Keratinocyte (primary cell): ENCODE results near the gene RAB30. TPM values are rescaled to one million over a fixed set of nuclear protein-coding genes. Genes with fewer than 3 reads are reported as not detected.

Source experiments
- DNase-seq: peaks from one replicate; pipeline ENCODE4 v3.0.0-alpha.2; 2011; ENCODE audit warnings: low read depth, missing footprints, low spot score
- FAIRE-seq: peaks from 2 replicates; lab custom pipeline; 2011; peaks lifted over from hg19 to GRCh38; lab: Jason Lieb, UNC
- H2AFZ ChIP-seq: 2 replicates; pipeline ENCODE4 v1.6.0; 2012; ENCODE audit warnings: low read length, control low read depth, inconsistent platforms; ENCODE audit not compliant: control insufficient read depth
- H3K27ac ChIP-seq: 2 replicates; pipeline ENCODE4 v1.5.1; 2011; ENCODE audit warnings: low read length; ENCODE audit not compliant: control insufficient read depth, insufficient read depth
- H3K27me3 ChIP-seq: 3 replicates; pipeline ENCODE4 v1.6.0; 2011; ENCODE audit warnings: low read length; ENCODE audit not compliant: control insufficient read depth, insufficient read depth; ENCODE audit errors: extremely low read depth
- H3K36me3 ChIP-seq, 2 experiments: 2 replicates in 1 of 2; 3 replicates in 1 of 2; pipeline ENCODE4 v1.5.1; 2011; ENCODE audit warnings: low read length in 2 of 2, mild to moderate bottlenecking in 1 of 2; ENCODE audit not compliant: control insufficient read depth in 2 of 2, insufficient read depth in 2 of 2; ENCODE audit errors: extremely low read depth in 1 of 2
- H3K4me1 ChIP-seq: 3 replicates; pipeline ENCODE4 v1.5.1; 2011; ENCODE audit warnings: low read length; ENCODE audit not compliant: control insufficient read depth, insufficient read depth; ENCODE audit errors: extremely low read depth
- H3K4me2 ChIP-seq: 3 replicates; pipeline ENCODE4 v1.6.0; 2011; ENCODE audit warnings: low read depth, low read length; ENCODE audit not compliant: control insufficient read depth, insufficient read depth; ENCODE audit errors: extremely low read depth
- H3K4me3 ChIP-seq, 3 experiments: fragments of 200-600 bp in 1 of 3; sonication (generic) in 1 of 3; 2 replicates in 2 of 3; 3 replicates in 1 of 3; pipeline ENCODE4 v1.5.1; 2011 to 2016; ENCODE audit warnings: low read length in 3 of 3, mild to moderate bottlenecking in 3 of 3, control low read depth in 2 of 3, inconsistent platforms in 1 of 3, low read depth in 1 of 3, mixed read lengths in 1 of 3, mixed run types in 1 of 3, moderate library complexity in 1 of 3; ENCODE audit not compliant: control insufficient read depth in 2 of 3, insufficient read depth in 2 of 3; ENCODE audit errors: extremely low read depth in 1 of 3
- H3K79me2 ChIP-seq: 2 replicates; pipeline ENCODE4 v1.6.0; 2012; ENCODE audit warnings: low read length; ENCODE audit not compliant: control insufficient read depth, insufficient read depth
- H3K9ac ChIP-seq: 3 replicates; pipeline ENCODE4 v1.6.0; 2011; ENCODE audit warnings: low read length; ENCODE audit not compliant: control insufficient read depth, insufficient read depth; ENCODE audit errors: extremely low read depth
- H3K9me1 ChIP-seq: 3 replicates; pipeline ENCODE4 v1.6.0; 2011; ENCODE audit warnings: low read length; ENCODE audit not compliant: control insufficient read depth, insufficient read depth; ENCODE audit errors: extremely low read depth
- H3K9me3 ChIP-seq: 2 replicates; pipeline ENCODE4 v1.5.1; 2012; ENCODE audit warnings: low read depth, low read length; ENCODE audit not compliant: control insufficient read depth
- H4K20me1 ChIP-seq: 3 replicates; pipeline ENCODE4 v1.6.0; 2011; ENCODE audit warnings: low read length; ENCODE audit not compliant: control insufficient read depth, insufficient read depth; ENCODE audit errors: extremely low read depth
- EZH2 ChIP-seq: IDR thresholded peaks from one replicate; pipeline ENCODE4 v1.6.1; 2012; ENCODE audit warnings: inconsistent platforms, mild to moderate bottlenecking, low read length, moderate library complexity
- dilution Hi-C: fragments of 300-500 bp; cut with MboI; formaldehyde crosslinking; loops from one replicate; pipeline ENCODE4 v1.7.0; 2020; ENCODE audit warnings: low sequenced_read_pairs; ENCODE audit not compliant: extremely low pct_ligation_motif_present
- polyA plus RNA-seq, 5 experiments: library from polyadenylated mRNA; depleted of rRNA in 3 of 5; stranded (reverse) in 3 of 5; stranded (forward) in 1 of 5; unstranded in 1 of 5; fragments of >200 nt; gene quantifications; 1 replicate in 1 of 5; 2 replicates in 3 of 5; 3 replicates in 1 of 5; pipeline versions ENCODE4 v1.2.1 to v1.2.3, GENCODE V29; 2011 to 2012; ENCODE audit warnings: missing spikeins in 2 of 5, low read depth in 1 of 5, low replicate concordance in 1 of 5
- TF ChIP-seq, protein P1 (sequence below), 3 experiments: IDR thresholded peaks in 1 of 3; conservative IDR thresholded peaks in 1 of 3; optimal IDR thresholded peaks in 1 of 3; 2 replicates in 2 of 3; 3 replicates in 1 of 3; pipeline versions ENCODE3 to v1.5.1; 2011; ENCODE audit warnings: low read length in 3 of 3, mild to moderate bottlenecking in 3 of 3, moderate library complexity in 2 of 3, control low read depth in 1 of 3, inconsistent platforms in 1 of 3; ENCODE audit not compliant: insufficient read depth in 2 of 3; ENCODE audit errors: extremely low read depth in 1 of 3

RAB30 gene
- polyA plus RNA-seq, 1 donor (not counting 4 experiments of a cell fraction or from before 2014, with no cell fraction given), result 9.3 TPM

DNA sequence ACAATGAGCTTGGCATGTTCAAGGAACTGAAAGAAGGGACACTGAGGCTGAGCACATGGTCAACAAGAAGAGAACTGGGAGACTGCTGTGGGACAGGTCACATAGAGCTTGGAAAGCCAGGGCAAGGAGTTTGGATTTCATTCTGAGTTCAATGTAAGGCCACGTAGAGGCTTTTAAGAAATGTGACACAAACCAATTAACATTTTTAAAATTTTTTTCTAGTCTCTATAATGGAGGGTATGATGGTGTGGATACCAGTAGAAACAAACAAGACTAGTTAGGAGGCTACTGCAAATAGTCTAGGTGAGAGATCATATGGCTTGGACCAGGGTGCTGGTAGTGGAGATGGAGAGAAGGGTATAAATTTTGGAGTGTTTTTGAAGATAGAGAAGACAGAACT lies 56.7 kb downstream of the RAB30 start:
- Histone ChIP-seq H3K27me3 (no peaks in the 10 kb centered on the region), H3K9ac (no peak overlapping the region), H3K4me1 (peaks cover 6% of the 10 kb centered on the region), H4K20me1 (no peaks in the 10 kb centered on the region), H3K9me1 (no peaks in the 10 kb centered on the region), H3K4me2 (no peak overlapping the region), H3K4me3 (no peak overlapping the region), H2AFZ (no peak overlapping the region), H3K27ac (no peak overlapping the region), H3K9me3 (no peaks in the 10 kb centered on the region), H3K36me3 (no peaks in the 10 kb centered on the region), H3K79me2 (no peaks in the 10 kb centered on the region)
- TF ChIP-seq EZH2, result no peak
- TF ChIP-seq, protein P1, sequence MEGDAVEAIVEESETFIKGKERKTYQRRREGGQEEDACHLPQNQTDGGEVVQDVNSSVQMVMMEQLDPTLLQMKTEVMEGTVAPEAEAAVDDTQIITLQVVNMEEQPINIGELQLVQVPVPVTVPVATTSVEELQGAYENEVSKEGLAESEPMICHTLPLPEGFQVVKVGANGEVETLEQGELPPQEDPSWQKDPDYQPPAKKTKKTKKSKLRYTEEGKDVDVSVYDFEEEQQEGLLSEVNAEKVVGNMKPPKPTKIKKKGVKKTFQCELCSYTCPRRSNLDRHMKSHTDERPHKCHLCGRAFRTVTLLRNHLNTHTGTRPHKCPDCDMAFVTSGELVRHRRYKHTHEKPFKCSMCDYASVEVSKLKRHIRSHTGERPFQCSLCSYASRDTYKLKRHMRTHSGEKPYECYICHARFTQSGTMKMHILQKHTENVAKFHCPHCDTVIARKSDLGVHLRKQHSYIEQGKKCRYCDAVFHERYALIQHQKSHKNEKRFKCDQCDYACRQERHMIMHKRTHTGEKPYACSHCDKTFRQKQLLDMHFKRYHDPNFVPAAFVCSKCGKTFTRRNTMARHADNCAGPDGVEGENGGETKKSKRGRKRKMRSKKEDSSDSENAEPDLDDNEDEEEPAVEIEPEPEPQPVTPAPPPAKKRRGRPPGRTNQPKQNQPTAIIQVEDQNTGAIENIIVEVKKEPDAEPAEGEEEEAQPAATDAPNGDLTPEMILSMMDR (optimal IDR thresholded peaks at IDR 0.05 in 1 of 3, IDR thresholded peaks at IDR 0.05 in 1 of 3, conservative IDR thresholded peaks at IDR 0.05 in 1 of 3; ENCODE audit: extremely low read depth in 1 of 3, insufficient read depth in 2 of 3, low read length in 3 of 3), result no peak
- no peak for FAIRE-seq
- dilution Hi-C loops, result no loop called here
- no peak for DNase-seq

DNA sequence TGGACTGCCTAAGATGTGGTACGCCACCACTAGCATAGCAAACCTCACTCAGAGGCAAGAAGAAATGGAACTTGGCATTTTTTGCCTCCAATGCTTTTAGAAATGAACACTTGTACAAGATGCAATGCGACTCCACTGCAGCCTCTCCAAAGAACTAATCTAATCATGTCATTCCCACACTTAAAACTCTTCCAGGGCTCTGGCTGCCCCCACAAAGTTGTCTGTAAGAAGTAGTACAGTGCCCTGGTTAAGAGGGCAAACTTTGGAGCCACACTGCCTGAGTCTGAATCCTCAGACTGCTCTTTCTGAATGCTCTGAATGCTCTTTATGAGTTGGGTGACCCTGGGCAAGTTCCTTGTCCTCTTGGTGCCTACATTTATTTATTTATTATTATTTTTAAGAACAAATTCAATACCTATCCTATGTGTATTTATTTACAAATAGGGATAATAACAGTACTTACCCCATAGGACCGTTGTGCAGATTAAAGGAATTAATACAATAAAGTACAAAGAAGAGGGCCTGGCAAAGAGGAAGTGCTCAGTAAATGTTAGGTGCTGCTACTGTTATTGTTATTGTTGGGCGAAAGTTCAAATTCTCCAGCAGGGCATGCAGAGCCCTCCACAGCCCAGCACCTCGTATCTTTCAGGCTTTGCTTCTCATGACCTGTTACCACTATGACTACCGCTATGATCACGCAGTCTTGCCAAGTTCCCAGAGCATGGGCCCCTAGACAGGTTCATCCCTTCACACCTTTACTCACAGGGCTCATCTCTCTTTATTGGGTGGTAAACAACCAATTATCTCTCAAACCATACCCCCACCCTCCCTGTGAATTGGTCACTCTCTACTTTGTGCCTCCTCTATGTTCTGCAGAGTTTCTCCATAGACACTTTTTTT lies 59.3 kb downstream of the RAB30 start:
- no peak overlapping the region for H3K9ac ChIP-seq
- dilution Hi-C loops, result no loop called here
- no peaks in the 10 kb centered on the region for H3K27me3 ChIP-seq
- no peaks in the 10 kb centered on the region for H3K79me2 ChIP-seq
- H3K4me2 ChIP-seq, result no peak overlapping the region
- H2AFZ ChIP-seq, result no peak overlapping the region
- peaks cover 11% of the 10 kb centered on the region for H3K4me1 ChIP-seq
- no peak overlapping the region for H3K27ac ChIP-seq
- H3K9me1 ChIP-seq, result peaks cover 3% of the 10 kb centered on the region
- FAIRE-seq (no peak), DNase-seq (no peak)
- no peaks in the 10 kb centered on the region for H4K20me1 ChIP-seq
- H3K9me3 ChIP-seq, result no peaks in the 10 kb centered on the region
- no peaks in the 10 kb centered on the region for H3K36me3 ChIP-seq
- H3K4me3 ChIP-seq, result no peak overlapping the region
- no peak for TF ChIP-seq EZH2
- TF ChIP-seq, protein P1 (optimal IDR thresholded peaks at IDR 0.05 in 1 of 3, IDR thresholded peaks at IDR 0.05 in 1 of 3, conservative IDR thresholded peaks at IDR 0.05 in 1 of 3; ENCODE audit: extremely low read depth in 1 of 3, insufficient read depth in 2 of 3, low read length in 3 of 3), result no peak
